GM19324 (cell line): ENCODE data around the gene RALB.
"Not testable (repeated sequence)": the region's sequence is repeated elsewhere in the genome, so short reads cannot be mapped to it uniquely, and the experiment has no call there.

Experiments
- ATAC-seq: cut with Tn5 transposase; IDR thresholded peaks from one replicate; pipeline ENCODE4 v1.9.1; 2021; ENCODE audit warnings: mild to moderate bottlenecking, moderate library complexity; ENCODE audit not compliant: unreplicated experiment, low FRiP score

RALB gene

DNA sequence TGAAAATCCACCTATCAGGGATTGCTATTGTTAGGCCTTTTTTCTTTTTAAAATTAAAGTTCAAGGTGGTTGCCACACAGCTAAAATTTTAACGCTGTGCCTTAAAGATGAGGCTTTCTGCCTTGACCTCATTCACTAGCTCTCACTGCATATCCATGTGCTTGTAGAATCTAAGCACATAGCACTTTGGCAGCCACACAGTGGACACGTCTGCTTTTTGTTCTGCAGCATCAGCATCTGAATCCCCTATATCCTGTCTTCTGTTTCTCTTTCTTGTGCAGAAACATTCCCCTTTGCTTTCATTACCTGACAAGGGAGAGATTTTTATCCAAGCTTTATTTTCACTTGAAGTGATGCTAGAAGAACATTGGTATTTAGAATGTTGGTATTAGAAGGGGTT, 38.1 kb downstream of the RALB start:
- ATAC-seq, result no peak

DNA sequence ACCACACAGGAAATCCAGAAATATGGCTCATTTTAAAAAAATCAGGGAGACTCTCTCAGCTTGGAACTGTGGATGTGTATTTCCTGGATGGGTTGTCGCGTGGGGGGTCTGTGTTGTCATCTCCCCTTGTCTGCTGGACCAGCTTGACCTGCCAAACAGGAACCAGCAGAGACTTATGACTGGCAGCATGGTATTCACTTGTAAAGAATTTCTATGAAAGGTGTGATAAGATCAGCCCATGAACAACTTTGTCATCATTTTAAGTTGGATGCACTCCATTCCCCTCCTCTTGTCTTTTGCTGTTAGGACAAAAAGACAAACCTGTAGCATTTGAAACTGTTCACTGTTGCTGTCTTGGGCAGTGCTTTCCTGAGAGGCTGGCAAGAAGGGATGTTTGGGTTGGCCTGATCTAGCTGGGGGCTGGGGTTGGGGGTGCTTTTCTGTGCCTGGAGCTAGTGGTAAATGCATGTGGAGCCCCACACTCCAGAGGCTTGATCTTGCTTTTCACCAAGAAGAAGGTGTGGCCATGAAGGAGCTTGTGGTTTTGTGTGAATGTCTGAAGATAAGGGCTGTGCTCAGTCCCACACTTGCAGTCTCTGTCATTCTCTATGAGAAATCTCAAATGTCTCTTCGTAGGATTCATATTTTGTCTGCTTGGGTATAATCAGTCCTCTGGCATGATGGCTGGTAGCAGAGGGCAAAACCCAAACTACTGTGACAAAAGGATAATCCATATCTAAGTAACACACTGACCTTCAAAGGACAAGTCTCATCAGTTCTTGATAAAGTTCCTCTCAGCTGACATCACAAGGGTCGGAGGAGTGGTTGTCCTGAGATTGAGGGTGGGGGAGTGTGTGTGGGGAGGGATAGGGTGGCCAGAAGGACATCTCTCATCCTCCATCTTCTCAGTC, 39.0 kb downstream of the RALB start:
- ATAC-seq, result no peak

DNA sequence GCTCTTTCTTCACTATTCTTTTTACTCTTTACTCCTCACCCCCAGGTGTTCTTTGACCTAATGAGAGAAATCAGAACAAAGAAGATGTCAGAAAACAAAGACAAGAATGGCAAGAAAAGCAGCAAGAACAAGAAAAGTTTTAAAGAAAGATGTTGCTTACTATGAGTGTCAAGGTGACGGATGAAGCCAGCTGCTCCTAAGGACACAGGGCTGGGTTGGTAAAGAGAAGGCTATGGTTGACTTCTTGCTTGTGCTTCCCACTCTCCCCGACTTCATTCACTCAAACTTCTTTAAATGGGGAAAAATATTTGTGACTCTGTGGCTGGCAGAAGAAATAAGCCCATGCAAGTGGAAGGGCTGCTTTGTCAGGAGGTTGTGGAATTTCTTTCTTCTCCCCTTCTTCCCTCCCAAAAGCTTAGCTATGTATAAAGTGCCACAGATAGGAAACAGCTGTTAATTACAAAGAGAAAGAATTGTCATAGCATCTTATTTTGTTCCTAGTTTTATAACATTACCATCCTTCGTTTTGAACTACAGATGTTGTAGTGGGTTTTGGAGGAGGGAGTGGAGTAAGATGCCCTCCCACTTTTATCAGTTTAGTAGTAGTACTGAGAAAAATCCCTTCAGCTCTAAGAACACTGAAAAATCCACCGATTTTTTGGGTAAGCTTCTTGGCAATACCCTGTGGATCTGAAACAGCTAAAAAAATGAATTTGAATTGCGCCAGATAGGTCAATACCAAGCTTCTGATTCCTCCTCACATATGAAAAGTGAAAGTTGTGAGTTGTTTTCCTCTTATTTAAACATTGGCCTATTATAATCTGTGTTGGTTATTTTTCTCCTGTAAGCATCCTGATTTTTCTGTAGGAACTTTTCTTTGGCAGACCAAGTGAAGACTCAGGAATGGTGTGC, 40.7 kb downstream of the RALB start:
- peak; percentile 31 for ATAC-seq

- ATAC-seq, result peak; percentile 81
Measured at GRCh38 chr2:120294008-120294340, 41.3 kb downstream of the RALB start.

DNA sequence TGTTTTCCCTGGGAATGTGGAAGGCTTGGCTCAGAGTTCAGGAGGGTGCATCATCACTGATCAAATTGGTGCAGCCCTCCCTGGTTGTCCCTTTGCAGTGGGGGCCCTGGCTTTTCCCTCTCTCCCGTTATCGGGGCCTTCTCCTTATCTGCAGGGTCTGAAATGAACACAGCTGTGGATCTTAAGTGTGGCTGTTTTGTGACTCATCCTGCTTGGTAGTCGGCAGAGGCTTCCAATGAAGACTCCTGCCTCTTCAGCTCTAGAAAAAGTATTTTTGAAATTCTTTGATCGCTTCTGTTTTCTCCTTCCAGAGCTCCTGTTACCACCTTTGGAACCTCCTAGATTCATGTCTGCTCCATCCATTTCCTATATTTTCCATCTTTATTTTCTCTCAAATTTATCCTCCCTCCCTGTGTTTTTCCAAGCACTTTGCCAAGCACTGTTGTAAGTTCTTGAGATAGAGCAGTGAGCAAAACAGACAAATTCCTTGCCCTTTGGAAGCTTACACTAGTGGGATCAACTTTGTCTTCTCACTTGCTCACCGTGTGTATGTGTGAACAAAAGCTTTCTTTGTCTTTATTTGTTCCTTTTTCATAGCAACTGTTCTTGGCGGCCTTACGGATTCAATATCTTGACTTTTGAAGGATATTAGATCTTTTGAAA, 45.7 kb downstream of the RALB start:
- ATAC-seq, result no peak

- ATAC-seq, result no peak
Measured at GRCh38 chr2:120299004-120299403, 46.4 kb downstream of the RALB start.

DNA sequence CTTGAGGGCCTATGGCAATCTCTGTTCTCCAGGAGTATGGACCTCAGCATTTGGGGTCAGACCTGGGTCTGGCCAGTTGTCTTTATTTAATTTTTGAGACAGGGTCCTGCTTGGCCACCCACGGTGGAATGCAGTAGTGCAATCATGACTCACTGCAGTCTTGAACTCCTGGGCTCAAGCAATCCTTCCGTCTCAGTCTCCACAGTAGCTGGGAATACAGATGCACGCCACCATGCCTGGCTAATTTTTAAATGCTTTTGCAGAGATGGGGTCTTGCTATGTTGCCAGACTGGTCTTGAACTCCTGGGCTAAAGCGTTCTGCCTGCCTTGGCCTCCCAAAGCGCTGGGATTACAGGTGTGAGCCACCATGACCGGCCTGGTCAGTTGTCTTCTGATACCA, 46.9 kb downstream of the RALB start:
- no peak for ATAC-seq

DNA sequence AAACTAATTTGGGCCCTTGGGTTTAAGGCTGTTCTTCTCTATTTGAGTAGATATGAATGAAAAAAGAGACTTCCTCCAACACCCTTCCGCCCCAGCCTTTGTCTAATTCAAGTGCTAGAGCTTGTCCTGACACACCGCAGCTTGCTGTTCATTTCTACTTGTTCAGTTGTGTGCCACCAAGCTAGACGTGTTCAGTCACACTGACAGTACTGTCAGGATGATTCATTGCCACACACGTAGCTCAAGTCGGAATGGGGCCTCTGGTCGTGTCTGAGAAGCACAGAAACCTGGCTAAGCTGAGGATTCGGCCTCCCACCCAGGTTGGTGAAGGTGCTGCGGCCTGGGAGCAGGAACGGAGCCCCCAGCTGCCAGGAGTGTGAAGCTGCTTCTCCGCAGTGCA, 47.7 kb downstream of the RALB start:
- no peak for ATAC-seq

- ATAC-seq, result no peak
Measured at GRCh38 chr2:120301284-120301683, 48.6 kb downstream of the RALB start.

DNA sequence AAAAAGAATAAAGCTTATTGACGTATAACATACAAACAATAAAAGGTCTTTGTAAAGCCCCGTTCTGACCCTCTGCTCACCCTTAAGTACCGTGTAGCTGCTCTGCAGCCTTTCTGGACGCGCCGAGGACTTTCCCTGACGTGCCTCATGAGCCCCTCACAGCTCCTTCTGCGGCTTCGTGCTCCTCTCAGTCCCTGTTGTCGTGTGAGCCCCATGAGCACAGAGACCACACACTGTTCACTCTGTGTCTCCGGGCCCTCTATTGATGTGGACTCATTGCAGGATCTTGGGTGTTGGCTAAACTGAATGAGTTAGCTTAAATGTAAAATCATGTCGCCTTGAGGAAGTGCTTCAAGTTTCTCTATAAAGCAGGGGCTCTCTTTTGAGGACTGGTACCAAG, 49.6 kb downstream of the RALB start:
- no peak for ATAC-seq

GRCh38 chr2:120303177-120303576, 50.5 kb downstream of the RALB start:
- ATAC-seq, result no peak

- ATAC-seq, result no peak
Measured at GRCh38 chr2:120305296-120305695, 52.6 kb downstream of the RALB start.

GRCh38 chr2:120305937-120306490, 53.4 kb downstream of the RALB start:
- no peak for ATAC-seq

- no peak for ATAC-seq
Measured at GRCh38 chr2:120307482-120307881, 54.8 kb downstream of the RALB start.

DNA sequence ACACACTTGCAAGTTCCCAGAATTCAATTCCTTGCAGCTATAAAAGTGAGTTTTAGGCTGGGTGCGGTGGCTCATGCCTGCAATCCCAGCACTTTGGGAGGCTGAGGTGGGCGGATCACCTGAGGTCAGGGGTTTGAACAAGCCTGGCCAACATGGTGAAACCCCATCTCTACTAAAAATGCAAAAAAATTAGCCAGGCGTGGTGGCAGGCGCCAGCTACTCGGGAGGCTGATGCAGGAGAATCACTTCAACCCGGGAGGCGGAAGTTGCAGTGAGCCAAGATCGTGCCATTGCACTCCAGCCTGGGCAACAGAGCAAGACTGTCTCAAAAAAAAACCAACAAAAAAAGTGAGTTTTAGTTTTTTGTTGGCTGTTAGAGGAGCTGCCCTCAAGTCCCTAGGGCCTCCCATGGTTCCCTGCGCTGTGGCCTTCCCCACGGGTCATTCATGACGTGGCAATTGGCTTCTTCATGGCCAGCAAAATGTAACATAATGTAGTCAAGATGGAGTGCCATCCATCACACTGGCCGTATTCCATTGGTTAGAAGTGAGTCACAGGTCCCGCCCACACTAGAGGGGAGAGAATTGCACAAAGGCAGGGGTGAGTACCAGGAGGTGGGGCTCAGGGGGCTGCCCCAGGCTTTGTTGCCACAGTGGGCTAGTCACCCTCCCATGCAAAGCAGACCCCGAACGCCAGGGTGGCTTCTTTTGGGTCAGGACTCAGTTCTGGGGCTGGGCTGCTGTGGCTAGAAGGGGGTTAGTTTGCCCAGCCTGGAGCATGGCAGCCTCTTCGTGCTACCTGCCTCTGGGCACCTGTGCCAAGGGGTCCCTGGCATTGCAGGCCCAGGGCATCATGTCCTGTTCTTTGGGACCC, 55.6 kb downstream of the RALB start:
- ATAC-seq, result no peak

DNA sequence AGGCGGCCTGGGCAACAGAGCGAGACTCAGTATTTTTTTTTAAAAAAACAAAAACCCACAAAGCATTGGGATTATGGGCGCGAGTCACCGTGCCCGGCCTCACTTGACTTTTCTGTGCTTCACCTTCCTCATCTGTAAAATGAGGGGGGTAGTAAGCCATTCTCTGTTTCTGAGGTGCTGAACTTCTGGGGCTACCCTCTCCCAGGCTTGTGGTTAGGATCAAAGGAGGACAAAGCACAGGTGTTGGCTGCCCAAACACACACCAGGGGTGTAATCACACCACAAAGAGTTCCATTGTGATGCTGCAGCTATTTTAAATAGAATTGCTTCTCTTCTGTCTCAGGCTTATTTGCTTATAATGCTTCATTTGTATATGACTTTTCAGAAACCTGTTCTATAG, 57.5 kb downstream of the RALB start:
- ATAC-seq, result no peak

DNA sequence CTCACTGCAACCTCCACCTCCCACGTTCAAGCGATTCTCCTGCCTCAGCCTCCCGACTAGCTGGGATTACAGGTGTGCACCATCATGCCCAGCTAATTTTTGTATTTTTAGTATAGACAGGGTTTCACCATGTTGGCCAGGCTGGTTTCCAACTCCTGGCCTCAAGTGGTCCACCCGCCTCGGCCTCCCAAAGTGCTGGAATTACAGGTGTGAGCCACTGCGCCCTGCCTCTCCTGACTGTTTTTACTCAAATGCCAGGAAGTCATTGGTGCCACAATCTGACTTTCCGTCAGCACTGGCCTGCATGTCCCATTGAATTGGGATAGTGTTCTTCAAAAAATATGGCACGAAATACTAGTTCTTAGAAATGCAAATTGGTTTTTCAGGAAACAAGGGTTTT, 58.2 kb downstream of the RALB start:
- ATAC-seq, result not testable (repeated sequence)

DNA sequence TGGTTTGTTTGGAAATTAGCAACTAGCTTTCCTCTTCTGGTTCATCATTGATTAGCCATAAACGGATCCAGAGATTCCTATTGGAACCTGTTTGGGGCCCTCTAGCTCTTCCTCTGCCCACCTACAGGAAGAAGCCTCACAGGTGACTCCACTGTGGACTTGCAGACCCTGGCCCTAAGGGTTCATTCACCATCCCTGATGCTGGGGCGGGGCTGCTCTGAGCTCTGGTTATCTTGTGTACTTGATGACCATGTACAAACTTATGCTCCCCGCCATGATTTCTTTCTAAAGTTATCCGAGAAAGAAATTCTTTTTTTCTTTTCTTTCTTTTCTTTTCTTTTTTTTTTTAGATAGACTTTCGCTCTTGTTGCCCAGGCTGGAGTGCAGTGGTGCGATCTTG, 59.4 kb downstream of the RALB start:
- no peak for ATAC-seq

DNA sequence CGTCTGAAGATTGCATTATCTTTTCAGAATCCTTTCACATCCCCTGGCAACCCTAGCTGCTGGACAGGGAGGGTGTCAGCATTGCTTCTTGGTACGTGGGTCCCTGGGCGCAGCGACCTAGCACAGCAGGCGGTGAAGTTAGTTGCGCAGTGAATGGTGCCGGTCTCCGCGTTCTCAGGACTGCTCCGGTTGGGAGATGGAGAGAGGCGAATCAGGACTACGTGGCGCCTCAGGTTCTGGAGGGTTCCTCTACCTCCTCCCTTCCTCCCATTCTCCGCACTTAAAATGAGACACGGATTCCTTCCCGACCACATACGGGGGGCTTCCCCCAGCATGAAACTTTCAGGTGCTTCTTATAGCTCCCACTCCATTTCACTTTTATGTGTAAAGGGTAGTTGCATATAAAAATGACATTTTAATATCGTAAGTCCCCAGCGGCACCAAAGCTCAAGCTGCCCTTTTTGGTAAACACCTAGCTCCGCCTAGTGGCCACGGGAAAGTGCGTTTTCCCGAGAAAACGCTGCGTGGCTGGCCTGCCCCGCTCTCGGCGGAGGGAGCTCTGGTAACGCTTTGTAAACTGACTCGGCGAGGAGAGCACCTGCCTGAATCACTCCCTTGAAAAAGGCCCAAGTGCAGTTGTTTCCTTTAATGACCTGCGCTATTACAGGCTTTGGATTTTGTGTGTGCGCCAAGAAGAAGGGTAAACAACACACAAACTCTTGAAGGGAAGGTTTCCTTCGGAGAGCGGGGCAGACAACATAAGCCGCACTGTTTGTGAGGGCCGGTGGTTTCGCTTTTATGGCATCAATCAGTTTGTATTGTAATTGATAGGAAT, 60.4 kb downstream of the RALB start:
- ATAC-seq, result peak; percentile 59
